NCI-H748 (cell line): ENCODE measurements around the gene TEN1.
A peak's percentile ranks its signal among the peaks of the same experiment; 100 is the strongest.

Experiments used
- DNase-seq: peaks from one replicate; lab custom pipeline; 2025; ENCODE audit not compliant: unreplicated experiment; lab: John Stamatoyannopoulos, UW

TEN1 gene

DNA sequence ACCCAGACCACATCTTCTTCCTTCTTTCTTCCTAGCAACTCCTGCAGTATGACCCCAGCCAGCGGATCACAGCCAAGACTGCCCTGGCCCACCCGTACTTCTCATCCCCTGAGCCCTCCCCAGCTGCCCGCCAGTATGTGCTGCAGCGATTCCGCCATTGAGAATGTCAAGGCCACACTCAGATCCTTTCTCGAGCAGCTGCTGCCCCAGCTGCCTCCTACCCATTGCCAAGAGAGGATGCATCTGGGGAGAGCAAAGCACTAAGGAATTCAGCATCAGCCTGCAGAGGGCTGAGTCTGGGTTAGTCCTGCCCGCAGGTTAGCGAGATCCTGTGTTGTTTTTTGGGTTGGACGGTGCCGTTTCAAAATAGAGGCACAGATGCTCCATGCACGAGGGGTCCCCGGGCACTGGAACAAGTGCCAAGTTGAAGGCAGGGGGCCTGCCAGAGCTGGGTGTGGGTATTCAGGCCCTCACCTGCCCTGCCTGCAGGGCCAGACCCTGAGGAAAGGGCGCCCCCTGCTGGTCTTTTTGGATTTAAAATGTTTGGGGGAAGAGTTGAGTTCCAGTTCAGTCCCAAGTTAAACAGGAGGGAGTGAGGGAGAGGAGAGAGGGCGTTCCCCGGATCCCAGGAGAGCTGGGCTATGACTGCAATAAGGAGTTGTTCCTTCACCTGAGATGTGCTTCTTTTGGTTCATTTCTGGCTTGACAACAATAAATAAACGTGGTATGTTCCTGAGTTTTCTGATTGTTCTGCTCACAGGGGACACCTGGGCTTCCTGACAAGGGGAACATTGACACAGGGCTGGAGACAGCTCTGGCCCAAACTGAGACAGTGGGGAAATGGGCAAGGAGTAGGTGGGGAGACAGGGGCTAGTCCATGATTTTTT, 26.5 kb downstream of the TEN1 start:
- DNase-seq = peak; percentile 68

DNA sequence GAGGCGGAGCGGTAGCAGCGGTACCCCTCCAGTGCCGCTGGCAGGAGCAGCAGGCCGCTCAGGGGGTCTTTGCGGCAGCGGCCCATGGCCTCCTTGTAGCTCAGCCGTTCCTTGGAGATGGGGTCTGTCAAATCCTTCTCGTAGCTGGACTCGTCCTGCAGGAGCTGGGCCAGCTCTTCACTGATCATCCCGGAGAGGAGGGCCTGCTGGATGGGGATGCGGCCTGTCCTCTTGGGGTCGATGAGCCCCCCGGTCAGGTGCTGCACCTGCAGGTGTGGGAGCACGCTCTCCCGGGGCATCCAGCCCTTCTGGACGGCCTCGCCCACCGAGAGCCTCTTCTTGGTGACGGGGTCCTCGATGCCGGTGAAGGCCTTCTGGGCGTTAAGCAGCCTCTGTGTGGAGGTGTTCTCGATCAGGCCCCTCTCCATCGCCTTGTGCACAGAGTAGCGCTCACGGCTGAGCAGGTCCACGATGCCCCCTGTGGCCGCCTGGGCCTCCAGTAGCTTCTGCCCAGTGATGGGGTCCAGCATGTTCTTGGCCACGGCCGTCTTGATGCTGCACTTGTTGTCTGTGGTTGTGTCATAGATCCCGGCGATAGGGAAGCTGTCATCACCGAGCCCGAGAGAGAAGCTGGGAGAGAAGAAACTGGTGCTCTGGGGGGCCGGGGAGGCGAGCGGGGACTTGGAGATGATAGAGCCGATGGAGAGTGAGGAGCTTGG, 28.2 kb downstream of the TEN1 start:
- DNase-seq = no peak

- DNase-seq = no peak
These were observed 28.8 kb downstream of the TEN1 start for GRCh38 chr17:76007850-76008165.

DNA sequence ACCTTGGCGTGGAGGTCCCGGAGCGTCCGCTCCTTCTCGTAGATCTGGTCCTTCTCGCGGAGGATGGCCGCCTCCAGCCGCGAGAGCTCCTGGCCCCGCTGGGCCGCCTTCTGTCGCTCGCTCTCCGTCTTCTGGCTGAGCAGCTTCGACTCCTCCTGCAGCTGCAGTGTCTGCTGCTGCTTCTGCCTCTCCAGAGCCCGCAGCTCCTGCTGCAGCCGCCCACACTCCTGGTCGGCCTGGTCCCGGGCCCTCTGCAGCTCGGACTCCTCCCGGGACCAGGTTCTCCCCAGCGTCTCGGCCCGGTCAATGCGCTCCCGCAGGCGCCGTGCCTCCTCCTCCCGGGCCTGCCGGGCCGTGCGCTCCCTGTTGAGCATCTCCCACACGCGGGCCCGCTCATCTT, 29.2 kb downstream of the TEN1 start:
- no peak for DNase-seq

- no peak for DNase-seq
These were observed 29.8 kb downstream of the TEN1 start for GRCh38 chr17:76008630-76009425.

- DNase-seq = no peak
These were observed 30.4 kb downstream of the TEN1 start for GRCh38 chr17:76009447-76009846.

GRCh38 chr17:76009969-76010661, 31.1 kb downstream of the TEN1 start:
- no peak for DNase-seq

- DNase-seq = no peak
These were observed 32.9 kb downstream of the TEN1 start for GRCh38 chr17:76011951-76012350.

DNA sequence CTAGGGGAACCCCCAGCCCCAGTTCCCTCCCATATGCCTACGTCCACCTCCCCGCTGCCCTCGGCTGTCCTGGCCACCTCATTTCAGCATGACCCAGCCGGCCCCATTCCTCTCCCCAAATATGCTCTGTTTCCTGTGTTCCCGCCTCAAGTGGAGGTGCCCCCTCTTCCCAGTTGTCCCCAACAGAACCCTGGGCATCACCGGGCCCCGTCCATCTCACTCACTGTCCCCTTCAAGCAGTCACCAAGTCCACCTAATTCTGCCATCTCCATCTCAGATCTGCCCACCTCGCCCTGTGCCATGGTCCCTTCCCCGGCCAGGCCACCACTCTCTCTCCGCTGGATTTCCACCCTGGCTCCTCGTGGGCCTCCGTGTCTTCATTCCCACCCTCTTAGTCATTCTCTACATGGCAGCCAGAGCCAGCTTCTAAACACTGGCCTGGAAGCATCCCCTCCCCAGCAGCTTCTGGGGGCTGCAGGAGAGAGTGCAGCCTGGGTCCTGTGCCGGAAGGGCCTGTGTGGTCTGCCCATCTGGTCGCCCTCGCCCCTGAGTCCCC, 34.4 kb downstream of the TEN1 start:
- no peak for DNase-seq

GRCh38 chr17:76014100-76014924, 35.3 kb downstream of the TEN1 start:
- DNase-seq = peak; percentile 81

- DNase-seq = no peak
These were observed 35.9 kb downstream of the TEN1 start for GRCh38 chr17:76014925-76015261.

- no peak for DNase-seq
These were observed 38.7 kb downstream of the TEN1 start for GRCh38 chr17:76017481-76018339.

- no peak for DNase-seq
These were observed 39.3 kb downstream of the TEN1 start for GRCh38 chr17:76018340-76018680.

GRCh38 chr17:76018801-76019200, 39.8 kb downstream of the TEN1 start:
- no peak for DNase-seq

DNA sequence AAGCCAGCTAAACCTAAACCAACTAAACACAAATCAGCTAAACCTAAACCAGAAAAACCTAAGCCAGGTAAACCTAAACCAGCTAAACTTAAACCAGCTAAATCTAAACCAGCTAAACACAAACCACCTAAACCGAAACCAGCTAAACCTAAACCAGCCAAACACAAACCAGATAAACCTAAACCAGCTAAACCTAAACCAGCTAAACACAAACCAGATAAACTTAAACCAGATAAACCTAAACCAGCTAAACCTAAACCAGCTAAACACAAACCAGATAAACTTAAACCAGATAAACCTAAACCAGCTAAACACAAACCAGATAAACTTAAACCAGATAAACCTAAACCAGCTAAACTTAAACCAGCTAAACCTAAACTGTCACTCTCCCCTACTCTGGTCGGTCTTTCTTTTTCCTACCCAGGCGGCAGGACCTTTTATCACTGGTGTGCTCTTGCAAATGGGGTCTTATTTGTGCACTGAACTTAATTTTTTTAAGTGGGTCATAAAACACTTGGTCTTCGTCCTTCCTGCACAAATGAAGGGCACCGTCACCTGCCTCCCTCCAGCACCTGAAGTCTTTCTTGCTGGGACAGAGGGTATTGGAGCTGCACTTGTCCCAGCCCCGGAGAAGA, 40.9 kb downstream of the TEN1 start:
- DNase-seq = no peak

- no peak for DNase-seq
These were observed 43.2 kb downstream of the TEN1 start for GRCh38 chr17:76022285-76022684.

DNA sequence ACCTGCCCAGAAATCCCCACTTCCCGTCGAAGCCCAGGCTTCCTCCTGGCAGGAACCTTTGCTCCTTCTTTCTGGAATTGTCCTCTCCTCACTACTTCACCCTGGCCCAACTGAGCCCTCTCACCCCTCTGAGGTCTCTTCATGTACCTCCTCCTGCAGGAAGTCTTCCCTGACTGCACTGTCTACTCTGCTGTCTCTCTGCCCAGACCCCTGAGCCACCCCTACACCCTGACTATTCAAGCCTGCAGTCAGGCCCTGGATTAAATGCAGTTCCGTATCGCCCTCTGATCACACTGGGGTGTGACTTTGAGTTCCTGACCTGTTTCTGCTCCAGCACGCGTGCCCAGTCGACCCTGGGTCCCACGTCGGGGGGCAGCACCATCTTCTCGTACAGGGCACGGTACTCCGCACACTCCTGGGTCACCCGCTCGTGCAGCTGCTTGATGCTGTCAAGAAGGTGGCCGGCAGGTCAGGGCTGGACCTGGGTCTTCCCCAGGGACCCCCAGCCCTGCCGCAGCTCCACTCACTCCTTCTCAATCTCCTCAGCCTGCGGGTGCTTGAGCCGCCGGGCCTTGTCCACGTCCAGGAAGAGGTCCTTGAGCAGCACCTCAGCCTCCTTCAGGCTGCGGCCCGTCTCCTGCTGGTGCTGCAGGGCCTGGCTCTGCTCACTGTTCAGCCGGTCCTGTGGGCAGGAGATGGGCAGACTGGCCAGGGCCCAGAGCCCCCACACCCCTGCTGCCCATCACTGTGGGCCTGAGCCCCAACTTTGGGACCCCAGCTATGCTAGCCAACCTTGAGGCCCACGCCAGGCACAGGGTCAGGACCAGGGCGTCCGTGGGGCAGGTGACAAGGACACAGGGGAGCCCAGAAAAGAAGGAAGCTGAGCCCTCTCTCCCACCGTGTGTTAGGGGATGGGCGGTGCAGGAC, 44.2 kb downstream of the TEN1 start:
- DNase-seq = no peak

DNA sequence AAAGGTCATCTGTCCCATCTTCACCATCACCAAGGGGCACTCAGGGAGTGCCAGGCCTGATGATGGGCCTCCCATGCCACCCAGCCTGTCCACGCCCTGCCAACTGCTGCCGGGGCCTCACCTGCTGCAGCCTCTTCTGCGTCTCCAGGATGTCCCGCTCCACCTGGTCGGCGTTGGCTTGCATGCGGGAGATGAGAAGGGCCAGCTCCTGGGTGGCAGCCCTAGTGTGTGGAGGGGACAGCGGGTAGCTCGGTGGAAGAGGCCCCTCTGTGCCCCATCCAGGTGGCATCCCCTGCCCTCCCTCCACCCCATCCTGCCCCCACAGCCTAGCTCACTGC, 44.8 kb downstream of the TEN1 start:
- no peak for DNase-seq
